CD4-positive, alpha-beta T cell treated with Interleukin-17A for 4 hours (primary cell): ENCODE results near the gene FGFR2.

Experiments
- DNase-seq: peaks from one replicate; pipeline ENCODE4 v3.0.0-alpha.2; 2020; ENCODE audit warnings: mixed read lengths

The FGFR2 gene

DNA sequence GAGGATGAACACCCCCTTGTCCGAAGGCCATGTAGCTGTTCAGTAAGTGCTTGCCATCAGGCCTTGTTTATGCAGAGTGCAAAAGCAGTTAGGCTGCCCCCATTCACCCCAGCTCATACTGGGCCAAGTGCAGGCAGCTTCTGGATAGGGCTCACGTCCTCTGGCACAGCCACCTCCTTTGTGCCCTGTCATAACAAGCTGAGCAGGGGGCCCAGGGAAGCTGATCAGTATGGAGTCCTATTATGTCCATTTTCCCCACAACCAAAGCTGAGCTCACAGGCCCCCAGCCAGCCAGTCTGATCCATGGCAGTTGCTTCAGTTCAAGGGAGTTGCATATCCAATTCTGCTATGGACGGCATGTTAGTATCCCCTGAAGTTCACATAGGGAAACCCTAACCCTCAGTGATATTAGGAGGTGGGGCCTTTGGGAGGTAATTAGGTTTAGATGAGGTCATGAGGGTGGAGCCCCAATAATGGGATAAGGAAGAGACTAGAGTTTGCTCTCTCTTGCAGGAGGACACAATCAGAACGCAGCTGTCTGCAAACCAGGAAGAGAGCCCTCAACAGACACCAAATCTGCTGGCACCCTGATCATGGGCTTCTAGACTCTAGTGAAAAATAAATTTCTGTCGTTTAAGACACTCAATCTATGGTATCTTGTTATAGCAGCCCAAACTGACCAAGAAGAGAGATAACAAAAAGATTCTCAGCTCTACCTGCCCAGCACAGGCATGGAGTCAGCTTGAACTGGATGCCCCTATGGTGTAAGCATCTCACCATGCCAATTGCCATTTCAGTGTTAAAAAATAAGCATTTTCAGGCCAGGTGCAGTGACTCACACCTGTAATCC, 155.9 kb downstream of the FGFR2 start:
- no peak for DNase-seq

DNA sequence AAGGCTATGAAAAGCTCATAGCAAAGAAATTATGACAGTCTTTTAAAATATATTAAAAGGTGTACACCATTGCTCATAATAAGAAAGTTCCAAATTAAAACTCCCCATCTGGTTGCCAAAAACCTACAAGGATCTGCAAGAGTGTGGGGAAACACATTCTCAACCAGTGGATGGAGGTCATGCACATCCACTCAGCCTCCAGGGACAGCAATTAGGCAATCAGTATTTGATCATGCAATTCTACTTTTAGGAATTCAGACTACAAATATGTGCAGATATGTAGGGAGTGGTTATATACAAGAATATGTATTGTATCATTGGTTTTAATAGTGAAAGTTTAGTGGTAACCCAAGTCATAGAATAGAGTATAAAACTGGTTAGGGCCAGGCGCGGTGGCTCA, 157.8 kb downstream of the FGFR2 start:
- DNase-seq = no peak

DNA sequence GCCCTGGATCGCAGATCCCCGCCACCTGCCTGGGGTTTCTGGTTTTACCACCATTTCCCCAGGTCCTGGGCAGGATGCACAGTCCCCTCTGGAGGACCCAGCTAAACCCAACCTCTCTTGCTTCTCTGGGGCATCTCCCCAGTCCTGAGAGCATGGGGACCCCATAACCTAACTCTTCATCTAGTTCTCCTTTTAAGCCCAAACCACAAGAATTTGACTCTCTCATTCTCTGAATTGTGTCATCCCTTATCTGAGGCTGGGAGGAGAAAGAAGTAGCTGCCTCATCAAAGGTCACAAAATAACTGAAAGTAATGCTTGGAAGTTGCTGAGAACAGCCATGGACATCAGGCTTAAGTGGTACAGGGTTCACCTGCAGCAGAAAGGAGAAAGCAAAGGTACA, 159.9 kb downstream of the FGFR2 start:
- DNase-seq = no peak

DNA sequence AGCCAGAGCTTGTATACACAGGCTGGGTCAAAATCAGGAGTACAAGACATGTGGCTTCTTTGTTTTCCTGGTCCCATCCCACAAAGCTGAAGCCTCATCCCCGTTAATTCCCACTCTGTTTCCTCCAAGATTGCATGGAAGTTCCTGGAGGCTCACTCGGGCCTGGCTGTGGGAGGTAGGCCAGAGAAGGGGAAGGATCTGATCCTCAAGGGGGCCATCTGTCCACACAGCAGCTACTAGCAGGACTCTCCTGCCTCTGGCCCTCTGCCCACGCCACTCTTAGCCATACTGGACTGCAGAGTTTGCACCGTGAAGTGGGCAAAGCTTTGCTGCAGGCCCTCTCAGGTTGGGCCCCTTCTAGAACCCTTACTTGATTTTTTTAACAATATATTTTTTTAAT, 160.6 kb downstream of the FGFR2 start:
- DNase-seq = no peak

DNA sequence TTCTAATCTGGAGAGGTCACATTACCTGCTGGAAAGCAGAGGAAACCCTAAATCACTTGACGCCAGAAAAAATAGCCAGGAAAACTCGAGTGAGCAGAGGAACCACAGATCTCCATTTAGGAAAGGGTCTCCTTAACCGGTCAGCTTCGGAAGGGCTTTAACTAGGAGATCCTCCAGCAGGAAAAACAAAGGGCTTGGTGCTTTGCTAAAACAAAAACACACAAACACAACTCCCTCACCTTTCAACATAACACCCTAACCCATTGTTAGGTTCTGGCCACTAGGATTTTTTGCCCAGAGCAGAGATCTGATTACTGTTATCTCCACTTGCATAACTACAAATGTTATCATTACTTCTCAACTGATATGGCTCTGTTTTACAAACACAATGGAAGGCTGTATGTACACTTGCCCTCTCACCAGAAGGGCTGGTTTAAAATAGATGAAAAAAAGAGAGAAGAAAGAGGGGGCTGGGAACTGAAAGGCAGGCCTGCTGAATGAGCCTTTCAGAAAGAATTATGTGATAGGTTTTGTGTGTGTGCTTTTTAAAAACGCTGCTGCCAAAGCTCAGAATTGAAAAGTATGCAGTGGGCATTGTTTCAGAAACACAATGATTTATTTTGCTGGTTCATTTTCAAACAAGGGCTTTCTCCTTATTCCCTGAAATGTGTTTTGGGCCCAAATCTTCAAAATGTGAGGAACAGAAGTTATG, 161.5 kb downstream of the FGFR2 start:
- no peak for DNase-seq

DNA sequence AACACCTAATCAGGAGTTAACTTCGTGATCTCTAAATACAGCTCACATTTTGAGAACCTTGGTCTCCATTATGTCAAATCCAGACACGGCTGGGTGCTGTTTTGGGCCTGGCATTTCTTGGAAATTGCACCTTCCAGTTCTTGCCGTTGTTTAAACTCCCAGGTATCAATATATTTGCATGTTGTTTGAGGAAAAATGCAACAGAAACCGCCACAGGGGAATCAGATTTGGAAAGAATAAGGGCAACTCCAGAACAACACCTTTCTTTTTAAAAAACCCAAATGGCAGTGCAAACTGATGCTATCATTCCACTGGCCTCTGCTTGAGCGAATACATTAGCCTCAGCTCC, 162.0 kb downstream of the FGFR2 start:
- no peak for DNase-seq

DNA sequence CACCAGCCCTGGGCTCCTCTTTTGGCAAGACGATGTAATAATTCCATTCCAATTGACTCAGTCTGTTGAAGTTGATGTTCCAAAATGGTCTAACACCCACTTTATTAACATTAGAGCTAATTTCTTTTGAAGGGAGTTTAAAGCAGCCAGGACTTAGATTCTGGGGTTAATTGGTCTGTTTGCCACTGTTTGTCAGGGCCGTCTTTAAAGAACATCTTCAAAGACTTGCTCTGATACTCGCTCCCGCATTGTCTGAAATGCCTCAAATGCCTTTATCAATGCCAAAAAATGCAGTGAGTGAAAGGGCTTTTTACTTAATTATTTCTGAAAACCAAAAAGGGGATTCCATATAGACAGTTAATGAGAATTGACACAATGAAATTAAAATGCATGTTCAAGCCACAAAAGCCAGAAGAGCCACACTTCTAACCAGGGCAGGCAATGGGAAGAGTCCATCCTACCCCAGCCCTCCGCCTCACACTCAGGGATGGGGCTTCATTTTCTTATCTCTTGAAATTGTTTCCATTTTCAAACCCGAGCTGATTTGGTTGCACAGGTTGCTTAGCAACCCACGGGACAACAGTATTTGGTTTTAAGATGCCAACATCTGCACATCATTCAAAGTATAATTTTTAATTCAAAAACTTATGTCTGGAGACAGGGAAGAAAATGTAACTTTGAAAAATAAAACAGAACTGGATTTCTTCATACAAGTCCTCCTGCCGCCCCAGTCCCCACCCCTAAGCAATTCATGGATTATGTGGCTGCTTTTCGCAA, 163.0 kb downstream of the FGFR2 start:
- DNase-seq = no peak

DNA sequence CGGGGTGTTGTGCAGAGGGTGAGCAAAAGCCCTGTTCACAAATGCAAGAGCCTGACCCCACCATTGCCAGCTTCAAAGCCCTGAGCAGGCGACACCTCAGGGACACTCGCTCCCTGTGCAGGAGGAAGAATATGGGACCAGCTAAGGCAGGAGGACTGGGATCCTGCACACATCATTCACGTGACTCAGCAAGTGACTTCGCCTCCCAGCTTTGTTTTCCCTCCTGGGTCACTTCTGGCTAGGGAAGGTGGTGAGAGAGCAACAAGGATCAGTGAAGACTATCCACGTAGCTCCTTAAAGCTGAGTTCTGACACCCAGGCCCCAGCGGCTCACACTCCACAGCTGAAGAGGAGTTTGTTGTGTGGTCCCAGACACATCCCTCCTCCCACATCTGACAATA, 164.3 kb downstream of the FGFR2 start:
- DNase-seq = no peak

DNA sequence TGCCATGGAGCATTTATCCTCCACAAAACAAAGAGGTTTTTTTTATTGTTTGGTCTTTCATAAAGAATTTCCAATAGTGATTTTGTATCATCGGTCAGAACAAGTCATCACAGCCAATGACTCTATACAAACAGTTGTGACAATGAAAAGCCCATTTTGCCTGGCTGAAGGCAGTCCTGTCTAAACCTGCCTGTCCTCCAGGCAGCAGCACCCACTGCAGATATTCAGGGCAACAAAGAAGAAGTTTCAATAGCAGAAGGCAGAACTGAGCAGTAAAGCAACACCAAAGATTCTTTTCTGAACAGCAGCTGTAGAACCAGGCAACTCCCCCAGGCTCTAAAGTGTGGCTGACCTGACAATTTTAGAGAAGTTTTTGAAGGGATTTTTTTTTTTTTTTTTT, 169.4 kb downstream of the FGFR2 start:
- DNase-seq = no peak
